Skeletal muscle cell (primary cell): ENCODE data around the gene SCAMP3.
A peak's percentile ranks its signal among the peaks of the same experiment; 100 is the strongest.
"Not testable (repeated sequence)": the region's sequence is repeated elsewhere in the genome, so short reads cannot be mapped to it uniquely, and the experiment has no call there.

Source experiments
- DNase-seq: peaks from one replicate; pipeline ENCODE4 v3.0.0-alpha.2; 2010; ENCODE audit warnings: low read depth
- H3K4me3 ChIP-seq: 2 replicates; pipeline ENCODE4 v1.5.1; 2011; ENCODE audit warnings: low read depth, mild to moderate bottlenecking, control low read depth, low read length, moderate library complexity

Gene SCAMP3

GRCh38 chr1:155236451-155236850 is 25.7 kb downstream of the SCAMP3 start:
- no peak overlapping the region for H3K4me3 ChIP-seq
- no peak for DNase-seq

GRCh38 chr1:155235375-155235774 is 26.8 kb downstream of the SCAMP3 start:
- not testable (repeated sequence) for H3K4me3 ChIP-seq, DNase-seq

GRCh38 chr1:155233502-155233901 is 28.7 kb downstream of the SCAMP3 start:
- DNase-seq, H3K4me3 ChIP-seq: not testable (repeated sequence)

GRCh38 chr1:155232001-155232978 is 29.9 kb downstream of the SCAMP3 start:
- DNase-seq, H3K4me3 ChIP-seq: not testable (repeated sequence)

GRCh38 chr1:155231302-155231701 is 30.9 kb downstream of the SCAMP3 start:
- not testable (repeated sequence) for DNase-seq, H3K4me3 ChIP-seq

- peak overlapping the region; percentile 41 for H3K4me3 ChIP-seq
- no peak for DNase-seq
These were observed 34.1 kb downstream of the SCAMP3 start for GRCh38 chr1:155228096-155228427.

- DNase-seq = peak; percentile 97
- peak overlapping the region; percentile 78 for H3K4me3 ChIP-seq
These were observed 34.7 kb downstream of the SCAMP3 start for GRCh38 chr1:155227261-155228095.

GRCh38 chr1:155226910-155227260 is 35.3 kb downstream of the SCAMP3 start:
- H3K4me3 ChIP-seq = peak overlapping the region; percentile 78
- no peak for DNase-seq

- peak; percentile 39 for DNase-seq
These were observed 35.8 kb downstream of the SCAMP3 start for GRCh38 chr1:155226188-155226909.

GRCh38 chr1:155225404-155225759 is 36.8 kb downstream of the SCAMP3 start:
- not testable (repeated sequence) for H3K4me3 ChIP-seq, DNase-seq

More at GRCh38 chr1:155226188-155226909, 35.8 kb downstream of the SCAMP3 start:
- H3K4me3 ChIP-seq = peak overlapping the region; percentile 78

GRCh38 chr1:155223047-155223446 is 39.1 kb downstream of the SCAMP3 start:
- H3K4me3 ChIP-seq = no peak overlapping the region
- no peak for DNase-seq

GRCh38 chr1:155220211-155220965 is 41.8 kb downstream of the SCAMP3 start:
- not testable (repeated sequence) for DNase-seq, H3K4me3 ChIP-seq

GRCh38 chr1:155219592-155220031 is 42.5 kb downstream of the SCAMP3 start:
- no peak overlapping the region for H3K4me3 ChIP-seq
- DNase-seq = no peak

- DNase-seq = no peak
- H3K4me3 ChIP-seq = peak overlapping the region; percentile 15
These were observed 43.1 kb downstream of the SCAMP3 start for GRCh38 chr1:155218854-155219591.

GRCh38 chr1:155214702-155215101 is 47.5 kb downstream of the SCAMP3 start:
- H3K4me3 ChIP-seq, DNase-seq: not testable (repeated sequence)

GRCh38 chr1:155212051-155212440 is 50.1 kb downstream of the SCAMP3 start:
- not testable (repeated sequence) for H3K4me3 ChIP-seq, DNase-seq

- H3K4me3 ChIP-seq, DNase-seq: not testable (repeated sequence)
These were observed 50.6 kb downstream of the SCAMP3 start for GRCh38 chr1:155211381-155212050.
